Adrenal gland (tissue), 12 donors: ENCODE results near the gene RPRD1A. TPM values are rescaled to one million over a fixed set of nuclear protein-coding genes. Genes with fewer than 3 reads are reported as not detected.

Source experiments
- DNase-seq, 7 donors: peaks; one replicate each; pipeline ENCODE4 v3.0.0-alpha.2; 2019 to 2020
- H3K27ac ChIP-seq, 5 donors: fragments of 200-600 bp; sonication (generic) in 4 of 5; 1 replicate in 3 of 5; 2 replicates in 2 of 5; pipeline versions ENCODE4 v1.5.1 to v1.8.0; 2016 to 2020; ENCODE audit warnings: mild to moderate bottlenecking in 1 of 5
- H3K27me3 ChIP-seq: fragments of 200-600 bp; 2 replicates; pipeline ENCODE4 v1.8.0; 2021
- H3K36me3 ChIP-seq, 2 donors: fragments of 200-600 bp; replicated peaks in 1 of 2; 1 replicate in 1 of 2; 2 replicates in 1 of 2; pipeline versions ENCODE4 v1.5.1 to v1.8.0; 2018 to 2022
- H3K4me1 ChIP-seq, 2 donors: fragments of 200-600 bp; replicated peaks in 1 of 2; 1 replicate in 1 of 2; 2 replicates in 1 of 2; pipeline versions ENCODE4 v1.5.1 to v1.8.0; 2018 to 2021
- H3K4me3 ChIP-seq, 4 donors: fragments of 200-600 bp; sonication (generic) in 3 of 4; one replicate each; pipeline ENCODE4 v1.5.1; 2016 to 2018
- H3K9me3 ChIP-seq, 3 donors: fragments of 200-600 bp; sonication (generic) in 1 of 3; replicated peaks in 1 of 3; 1 replicate in 2 of 3; 2 replicates in 1 of 3; pipeline versions ENCODE4 v1.5.1 to v1.8.0; 2016 to 2021
- CTCF ChIP-seq, 6 experiments: fragments of 450-650 bp in 4 of 6; fragments of 200-600 bp in 2 of 6; sonication (generic) in 1 of 6; IDR thresholded peaks; 1 replicate in 5 of 6; 2 replicates in 1 of 6; pipeline versions ENCODE4 v1.5.1 to v1.8.0; 2016 to 2021; ENCODE audit warnings: antibody characterized with exemption in 6 of 6, mild to moderate bottlenecking in 2 of 6, moderate library complexity in 1 of 6
- POLR2A ChIP-seq, 2 donors: fragments of 450-650 bp; IDR thresholded peaks; one replicate each; pipeline ENCODE4 v1.6.1; 2017; ENCODE audit warnings: antibody characterized with exemption in 2 of 2, mild to moderate bottlenecking in 2 of 2, moderate library complexity in 1 of 2
- WGBS, 4 donors: extraction: QIAGEN DNeasy Blood & Tissue Kit in 2 of 4; methylation state at CpG; one replicate each; pipeline versions ENCODE4 v1.1.5 to v1.1.7; 2013 to 2017; 5-methylcytosine and 5-hydroxymethylcytosine counted together
- intact Hi-C, 2 donors: fragments of 100-400 bp; cut with DNase I; formaldehyde crosslinking; loops; one replicate each; pipeline versions ENCODE4 v1.14.1 to v1.15.0; 2022 to 2023
- polyA plus RNA-seq, 3 donors: library from polyadenylated mRNA; stranded (reverse); fragments of 200-250 nt in 2 of 3; fragments of 350-450 nt in 1 of 3; fragmentation: Illumina TruSeq in 1 of 3; extraction: RNeasy Lipid Tissue Mini Kit (QIAGEN cat#74804) in 1 of 3; gene quantifications; one replicate each; pipeline ENCODE4 v1.2.3, GENCODE V29; 2013 to 2014
- total RNA-seq, 9 donors: library from RNA; depleted of rRNA in 4 of 9; stranded (reverse); fragments of >200 nt in 4 of 9; fragments of 120-200 nt in 1 of 9; fragmentation: NEBNext Ultra II Directional in 1 of 9; extraction: Animal tissue kit (Norgen Biotek cat#: 25700) in 1 of 9; gene quantifications; one replicate each; pipeline versions ENCODE4 v1.1.0 to v1.2.4, GENCODE V29; 2013 to 2023
- donor health status: healthy with polysubstance abuse.
- donor health status: Bipolar disorder and iron deficiency.
- donor health status: DM: yes; HTN: yes; CAD: no.
- donor health status: DM: no; HTN: no; CAD: no.
- donor health status: DM: no; HTN: no; CAD: no.
- donor health status: DM: yes; HTN: yes; CAD: no.

The RPRD1A gene
- total and polyA plus RNA-seq, 12 donors, result 28.9 to 128 (median 58.4) TPM

DNA sequence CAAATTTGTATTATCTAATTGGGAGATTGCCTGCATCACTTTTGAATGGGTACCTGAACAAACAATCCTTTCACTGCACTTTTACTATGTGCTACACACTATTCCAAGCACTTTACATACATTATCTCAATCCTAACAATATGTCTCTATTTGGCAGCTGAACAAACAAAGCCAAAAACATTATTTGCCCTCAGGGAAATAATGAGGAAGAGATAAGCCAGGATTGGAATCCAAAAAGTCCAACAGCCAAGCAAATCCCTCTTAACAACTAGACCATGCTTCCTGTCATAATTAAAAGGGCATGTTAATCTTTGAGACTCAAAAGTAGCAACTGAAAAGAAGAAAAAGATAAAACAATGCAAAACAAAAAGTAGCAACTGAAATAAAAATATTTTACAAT is 32.1 kb downstream of the RPRD1A start:
- no peak overlapping the region for H3K4me3 ChIP-seq
- peaks cover 0 to 21% of the 10 kb centered on the region in 2 donors for H3K4me1 ChIP-seq
- no peaks in the 10 kb centered on the region for H3K27me3 ChIP-seq
- intact Hi-C loops, result no loop called here
- no peak overlapping the region for H3K27ac ChIP-seq
- peaks cover 0 to 8% of the 10 kb centered on the region in 2 donors for H3K36me3 ChIP-seq
- no peak for DNase-seq
- TF ChIP-seq POLR2A (IDR thresholded peaks at IDR 0.05) (no peak), CTCF (IDR thresholded peaks at IDR 0.05) (no peak)
- H3K9me3 ChIP-seq, result no peaks in the 10 kb centered on the region

GRCh38 chr18:36034299-36034895 is 33.0 kb downstream of the RPRD1A start:
- H3K9me3 ChIP-seq, result no peaks in the 10 kb centered on the region
- intact Hi-C loops, result no loop called here
- H3K4me3 ChIP-seq, result no peak overlapping the region
- 94 to 96% (median 96%) methylated on average over 1 of the region's 1 CpG for WGBS, 4 donors
- H3K36me3 ChIP-seq, result peaks cover 0 to 11% of the 10 kb centered on the region in 2 donors
- no peak for DNase-seq
- no peak for TF ChIP-seq POLR2A (IDR thresholded peaks at IDR 0.05)
- TF ChIP-seq CTCF (IDR thresholded peaks at IDR 0.05), result no peak
- no peak overlapping the region for H3K27ac ChIP-seq
- no peaks in the 10 kb centered on the region for H3K27me3 ChIP-seq
- peaks cover 0 to 22% of the 10 kb centered on the region in 2 donors for H3K4me1 ChIP-seq

GRCh38 chr18:36031903-36032302 is 35.5 kb downstream of the RPRD1A start:
- no peak for DNase-seq

DNA sequence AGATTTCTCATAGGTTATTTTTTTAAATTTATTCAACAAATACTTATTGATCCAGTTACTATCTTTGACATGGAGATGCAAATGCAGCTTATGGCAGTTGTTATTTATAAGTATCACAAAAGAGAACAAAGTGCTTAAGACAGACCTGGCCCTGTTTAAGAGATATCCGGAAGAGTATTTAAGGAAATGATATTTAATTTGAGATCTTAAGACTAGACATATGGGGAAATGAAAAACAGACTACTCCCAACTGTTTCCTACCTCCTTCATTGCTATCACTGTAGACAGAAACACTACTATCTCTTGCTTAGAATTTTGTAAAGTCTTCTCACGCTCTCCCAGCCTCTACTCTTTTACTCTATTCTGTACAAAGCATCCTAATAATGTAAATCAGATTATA is 36.0 kb downstream of the RPRD1A start:
- no peaks in the 10 kb centered on the region for H3K9me3 ChIP-seq
- TF ChIP-seq POLR2A (IDR thresholded peaks at IDR 0.05), result no peak
- no peak for TF ChIP-seq CTCF (IDR thresholded peaks at IDR 0.05)
- intact Hi-C loops, result no loop called here
- whole genome bisulfite sequencing, 4 donors, result 79 to 84% (median 82%) methylated on average over 2 of the region's 2 CpGs
- no peak for DNase-seq
- H3K36me3 ChIP-seq, result peaks cover 0 to 12% of the 10 kb centered on the region in 2 donors
- peaks cover 0 to 34% of the 10 kb centered on the region in 2 donors for H3K4me1 ChIP-seq
- H3K4me3 ChIP-seq, result no peak overlapping the region
- H3K27ac ChIP-seq, result no peak overlapping the region
- no peaks in the 10 kb centered on the region for H3K27me3 ChIP-seq

More at GRCh38 chr18:36031903-36032302, 35.5 kb downstream of the RPRD1A start:
- Histone ChIP-seq H3K4me1 (peaks cover 0 to 34% of the 10 kb centered on the region in 2 donors), H3K4me3 (no peak overlapping the region), H3K9me3 (no peaks in the 10 kb centered on the region), H3K36me3 (peaks cover 0 to 11% of the 10 kb centered on the region in 2 donors), H3K27me3 (no peaks in the 10 kb centered on the region), H3K27ac (no peak overlapping the region)
- intact Hi-C loops, result no loop called here
- TF ChIP-seq POLR2A (IDR thresholded peaks at IDR 0.05) (no peak), CTCF (IDR thresholded peaks at IDR 0.05) (no peak)
- whole genome bisulfite sequencing, 4 donors, result 93 to 100% (median 95%) methylated on average over 2 of the region's 2 CpGs
